Neural progenitor cell (in vitro differentiated cells): ENCODE results near the gene RBM22. TPM values are rescaled to one million over a fixed set of nuclear protein-coding genes. Genes with fewer than 3 reads are reported as not detected.

Source experiments
- DNase-seq: peaks from one replicate; pipeline ENCODE4 v3.0.0-alpha.2; 2016; ENCODE audit warnings: low spot score
- H2AFZ ChIP-seq: fragments of 200-600 bp; sonication (generic); replicated peaks from 2 replicates; pipeline ENCODE4 v1.6.1; 2016; ENCODE audit warnings: antibody characterized with exemption
- H3F3A ChIP-seq: fragments of 200-600 bp; sonication (generic); 2 replicates; pipeline ENCODE4 v1.6.1; 2016; ENCODE audit warnings: antibody characterized with exemption, low read depth
- H3K27ac ChIP-seq: fragments of 200-600 bp; sonication (generic); 2 replicates; pipeline ENCODE4 v1.5.1; 2016; ENCODE audit warnings: mild to moderate bottlenecking
- H3K27me3 ChIP-seq: fragments of 200-600 bp; sonication (generic); 2 replicates; pipeline ENCODE4 v1.6.1; 2016; ENCODE audit warnings: mild to moderate bottlenecking, moderate library complexity
- H3K36me3 ChIP-seq: fragments of 200-600 bp; sonication (generic); 2 replicates; pipeline ENCODE4 v1.5.1; 2016
- H3K4me1 ChIP-seq: fragments of 200-600 bp; sonication (generic); 2 replicates; pipeline ENCODE4 v1.6.1; 2016; ENCODE audit warnings: mixed run types
- H3K4me2 ChIP-seq: fragments of 200-600 bp; sonication (generic); 2 replicates; pipeline ENCODE4 v1.6.1; 2016
- H3K4me3 ChIP-seq: fragments of 200-600 bp; sonication (generic); 2 replicates; pipeline ENCODE4 v1.5.1; 2016
- H3K79me2 ChIP-seq: fragments of 200-600 bp; sonication (generic); 2 replicates; pipeline ENCODE4 v1.6.1; 2016; ENCODE audit warnings: low read depth
- H3K9ac ChIP-seq: fragments of 200-600 bp; sonication (generic); 2 replicates; pipeline ENCODE4 v1.6.1; 2016
- H3K9me3 ChIP-seq: fragments of 200-600 bp; sonication (generic); 2 replicates; pipeline ENCODE4 v1.5.1; 2016; ENCODE audit warnings: low read depth
- H4K20me1 ChIP-seq: fragments of 200-600 bp; sonication (generic); 2 replicates; pipeline ENCODE4 v1.6.1; 2016; ENCODE audit warnings: low read depth
- H3K27ac Mint-ChIP-seq: 3 replicates; pipeline ENCODE4 v1.8.0; 2021; ENCODE audit warnings: mixed read lengths
- H3K27me3 Mint-ChIP-seq: 2 replicates; pipeline ENCODE4 v1.8.0; 2022; ENCODE audit warnings: low read depth, mild to moderate bottlenecking, inconsistent platforms, moderate library complexity, mixed read lengths; ENCODE audit not compliant: insufficient read depth
- H3K36me3 Mint-ChIP-seq: 3 replicates; pipeline ENCODE4 v1.8.0; 2021; ENCODE audit warnings: mixed read lengths
- H3K4me1 Mint-ChIP-seq: 3 replicates; pipeline ENCODE4 v1.8.0; 2021; ENCODE audit warnings: mixed read lengths
- H3K4me3 Mint-ChIP-seq: 3 replicates; pipeline ENCODE4 v1.8.0; 2021; ENCODE audit warnings: mild to moderate bottlenecking, moderate library complexity, mixed read lengths
- H3K9me3 Mint-ChIP-seq: 3 replicates; pipeline ENCODE4 v1.8.0; 2020; ENCODE audit warnings: mixed read lengths
- CTCF ChIP-seq: fragments of 200-600 bp; sonication (generic); IDR thresholded peaks from 2 replicates; pipeline ENCODE4 v1.5.1; 2017; ENCODE audit warnings: antibody characterized with exemption, mild to moderate bottlenecking
- EZH2 ChIP-seq: fragments of 200-600 bp; sonication (generic); IDR thresholded peaks from 2 replicates; pipeline ENCODE4 v1.6.1; 2017; ENCODE audit warnings: antibody characterized with exemption, mild to moderate bottlenecking, moderate library complexity
- EZH2phosphoT487 ChIP-seq: fragments of 200-600 bp; sonication (generic); IDR thresholded peaks from 2 replicates; pipeline ENCODE4 v1.6.1; 2017; ENCODE audit warnings: antibody characterized with exemption
- total RNA-seq: library from RNA; depleted of rRNA; stranded (reverse); fragments of >200 nt; gene quantifications from 2 replicates; pipeline ENCODE4 v1.2.3, GENCODE V29; 2015; ENCODE audit warnings: low replicate concordance

Gene RBM22
- total RNA-seq, 1 donor from 2014 or later: 52.4 TPM

- peaks cover 3% of the 10 kb centered on the region for H3K27me3 Mint-ChIP-seq
Measured at GRCh38 chr5:150656191-150657132, 44.4 kb downstream of the RBM22 start.

DNA sequence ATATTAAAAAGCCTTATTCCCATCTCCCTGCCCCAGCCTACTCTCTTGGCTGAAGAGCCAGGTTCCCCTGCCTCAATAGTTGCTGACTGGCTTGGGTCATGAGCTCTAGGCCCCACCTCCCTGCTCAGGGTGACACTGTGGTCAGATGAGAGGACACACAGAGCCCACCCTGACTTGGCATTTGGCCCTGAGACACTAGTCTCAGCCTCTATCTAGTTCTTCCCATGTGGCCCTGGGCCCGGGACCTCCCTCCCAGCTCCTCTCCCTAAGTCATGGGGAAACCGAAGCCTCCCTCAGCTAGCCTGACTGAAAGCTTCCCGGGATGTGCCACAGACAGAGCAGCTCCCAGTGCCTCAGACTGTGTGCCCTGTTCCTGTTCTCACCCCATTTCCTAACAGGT is 45.6 kb downstream of the RBM22 start:
- Histone ChIP-seq H3K9ac (no peak overlapping the region), H3K27me3 (no peaks in the 10 kb centered on the region), H3K4me3 (no peak overlapping the region), H2AFZ (no peak overlapping the region), H3K9me3 (no peaks in the 10 kb centered on the region), H4K20me1 (no peaks in the 10 kb centered on the region), H3F3A (peaks cover 15% of the 10 kb centered on the region), H3K4me1 (peaks cover 29% of the 10 kb centered on the region), H3K36me3 (no peaks in the 10 kb centered on the region), H3K79me2 (no peaks in the 10 kb centered on the region), H3K4me2 (no peak overlapping the region), H3K27ac (no peak overlapping the region)
- H3K4me3 Mint-ChIP-seq: peak overlapping the region; percentile 83
- TF ChIP-seq EZH2: no peak
- TF ChIP-seq EZH2phosphoT487: no peak
- TF ChIP-seq CTCF: no peak
- H3K27ac Mint-ChIP-seq: no peak overlapping the region
- H3K9me3 Mint-ChIP-seq: no peaks in the 10 kb centered on the region
- DNase-seq: no peak
- peaks cover 47% of the 10 kb centered on the region for H3K4me1 Mint-ChIP-seq
- peaks cover 7% of the 10 kb centered on the region for H3K27me3 Mint-ChIP-seq
- H3K36me3 Mint-ChIP-seq: no peaks in the 10 kb centered on the region

More at GRCh38 chr5:150656191-150657132, 44.4 kb downstream of the RBM22 start:
- Histone ChIP-seq H3K27ac (no peak overlapping the region), H3K4me2 (peak overlapping the region; percentile 100), H3K27me3 (no peaks in the 10 kb centered on the region), H2AFZ (peak overlapping the region; percentile 100), H3F3A (peaks cover 19% of the 10 kb centered on the region), H4K20me1 (no peaks in the 10 kb centered on the region), H3K9me3 (no peaks in the 10 kb centered on the region), H3K4me1 (peaks cover 33% of the 10 kb centered on the region), H3K79me2 (no peaks in the 10 kb centered on the region), H3K36me3 (no peaks in the 10 kb centered on the region), H3K9ac (peak overlapping the region; percentile 35), H3K4me3 (peak overlapping the region; percentile 83)
- TF ChIP-seq CTCF (peak; percentile 63), EZH2 (no peak)
- no peaks in the 10 kb centered on the region for H3K9me3 Mint-ChIP-seq
- peaks cover 45% of the 10 kb centered on the region for H3K4me1 Mint-ChIP-seq
- no peaks in the 10 kb centered on the region for H3K36me3 Mint-ChIP-seq
- H3K4me3 Mint-ChIP-seq: peak overlapping the region; percentile 83
- H3K27ac Mint-ChIP-seq: peak overlapping the region; percentile 69
- peak; percentile 92 for DNase-seq

GRCh38 chr5:150653762-150654556 is 46.9 kb downstream of the RBM22 start:
- Histone ChIP-seq H3K9ac (no peak overlapping the region), H3K9me3 (no peaks in the 10 kb centered on the region), H2AFZ (no peak overlapping the region), H4K20me1 (no peaks in the 10 kb centered on the region), H3K4me2 (no peak overlapping the region), H3K36me3 (no peaks in the 10 kb centered on the region), H3K4me1 (peaks cover 23% of the 10 kb centered on the region), H3K27me3 (no peaks in the 10 kb centered on the region), H3K27ac (no peak overlapping the region), H3F3A (peaks cover 15% of the 10 kb centered on the region), H3K4me3 (no peak overlapping the region), H3K79me2 (no peaks in the 10 kb centered on the region)
- Mint-ChIP-seq H3K27ac (no peak overlapping the region), H3K4me1 (peaks cover 44% of the 10 kb centered on the region), H3K27me3 (peaks cover 7% of the 10 kb centered on the region), H3K4me3 (no peak overlapping the region), H3K9me3 (no peaks in the 10 kb centered on the region), H3K36me3 (no peaks in the 10 kb centered on the region)
- TF ChIP-seq EZH2: no peak
- no peak for TF ChIP-seq EZH2phosphoT487
- TF ChIP-seq CTCF: no peak
- no peak for DNase-seq
